Ectodermal cell (in vitro differentiated cells): ENCODE measurements around the gene FCN3.

Experiments
- H3K27ac ChIP-seq: 2 replicates; pipeline ENCODE4 v1.7.0; 2013; ENCODE audit warnings: mild to moderate bottlenecking, low read depth, low read length; ENCODE audit not compliant: insufficient read depth, poor library complexity, severe bottlenecking
- H3K27me3 ChIP-seq: 2 replicates; pipeline ENCODE4 v1.7.0; 2013; ENCODE audit warnings: mild to moderate bottlenecking, low read length; ENCODE audit not compliant: insufficient read depth, control insufficient read depth, poor library complexity, severe bottlenecking
- H3K36me3 ChIP-seq: one replicate; pipeline ENCODE4 v1.7.0; 2013; ENCODE audit warnings: low read length; ENCODE audit not compliant: control insufficient read depth, insufficient read depth
- H3K4me1 ChIP-seq: one replicate; pipeline ENCODE4 v1.7.0; 2013; ENCODE audit warnings: low read length; ENCODE audit not compliant: control insufficient read depth, insufficient read depth
- H3K4me3 ChIP-seq: 2 replicates; pipeline ENCODE4 v1.7.0; 2013; ENCODE audit warnings: low read depth, low read length, control low read depth; ENCODE audit not compliant: insufficient read depth
- H3K9me3 ChIP-seq: 2 replicates; pipeline ENCODE4 v1.7.0; 2013; ENCODE audit warnings: mild to moderate bottlenecking, low read length, moderate library complexity; ENCODE audit not compliant: control insufficient read depth
- WGBS, 2 experiments: methylation state at CpG; one replicate each; pipeline ENCODE4 v1.1.7; 2013; ENCODE audit warnings: missing lambda C conversion rate in 2 of 2; 5-methylcytosine and 5-hydroxymethylcytosine counted together

The FCN3 gene

GRCh38 chr1:27380766-27381733 is 6.4 kb upstream of the FCN3 start:
- Histone ChIP-seq H3K4me3 (no peak overlapping the region), H3K9me3 (no peaks in the 10 kb centered on the region), H3K4me1 (peaks cover 9% of the 10 kb centered on the region), H3K27ac (no peak overlapping the region), H3K36me3 (no peaks in the 10 kb centered on the region), H3K27me3 (peaks cover 23% of the 10 kb centered on the region)
- WGBS, 2 experiments = 94 to 96% methylated on average over 12 of the region's 12 CpGs

- 89 to 95% methylated on average over 4 of the region's 4 CpGs for WGBS, 2 experiments
- peaks cover 9% of the 10 kb centered on the region for H3K4me1 ChIP-seq
- H3K9me3 ChIP-seq = no peaks in the 10 kb centered on the region
- H3K36me3 ChIP-seq = no peaks in the 10 kb centered on the region
- H3K27me3 ChIP-seq = peaks cover 23% of the 10 kb centered on the region
- no peak overlapping the region for H3K4me3 ChIP-seq
- no peak overlapping the region for H3K27ac ChIP-seq
Measured at GRCh38 chr1:27380224-27380623, 5.6 kb upstream of the FCN3 start.

GRCh38 chr1:27379564-27380122 is 5.0 kb upstream of the FCN3 start:
- H3K36me3 ChIP-seq = no peaks in the 10 kb centered on the region
- no peak overlapping the region for H3K4me3 ChIP-seq
- peaks cover 9% of the 10 kb centered on the region for H3K4me1 ChIP-seq
- peaks cover 23% of the 10 kb centered on the region for H3K27me3 ChIP-seq
- no peaks in the 10 kb centered on the region for H3K9me3 ChIP-seq
- WGBS, 2 experiments = 78 to 85% methylated on average over 11 of the region's 11 CpGs
- H3K27ac ChIP-seq = no peak overlapping the region

- WGBS, 2 experiments = 87 to 88% methylated on average over 11 of the region's 12 CpGs
- H3K27me3 ChIP-seq = peaks cover 14% of the 10 kb centered on the region
- peaks cover 9% of the 10 kb centered on the region for H3K4me1 ChIP-seq
- H3K27ac ChIP-seq = no peak overlapping the region
- H3K9me3 ChIP-seq = no peaks in the 10 kb centered on the region
- no peak overlapping the region for H3K4me3 ChIP-seq
- H3K36me3 ChIP-seq = no peaks in the 10 kb centered on the region
Measured at GRCh38 chr1:27377760-27378495, 3.3 kb upstream of the FCN3 start.

- no peaks in the 10 kb centered on the region for H3K9me3 ChIP-seq
- no peaks in the 10 kb centered on the region for H3K4me1 ChIP-seq
- no peaks in the 10 kb centered on the region for H3K27me3 ChIP-seq
- WGBS, 2 experiments = 90% methylated on average over 11 of the region's 11 CpGs
- no peak overlapping the region for H3K27ac ChIP-seq
- no peak overlapping the region for H3K4me3 ChIP-seq
- no peaks in the 10 kb centered on the region for H3K36me3 ChIP-seq
Measured at GRCh38 chr1:27372808-27373690, 1.6 kb downstream of the FCN3 start.

- H3K36me3 ChIP-seq = no peaks in the 10 kb centered on the region
- H3K27ac ChIP-seq = no peak overlapping the region
- 89 to 92% methylated on average over 19 of the region's 19 CpGs for WGBS, 2 experiments
- H3K9me3 ChIP-seq = no peaks in the 10 kb centered on the region
- H3K27me3 ChIP-seq = no peaks in the 10 kb centered on the region
- H3K4me3 ChIP-seq = no peak overlapping the region
- H3K4me1 ChIP-seq = peaks cover 7% of the 10 kb centered on the region
Measured at GRCh38 chr1:27372022-27372807, 2.4 kb downstream of the FCN3 start.

GRCh38 chr1:27368869-27369582 is 5.6 kb downstream of the FCN3 start:
- H3K27ac ChIP-seq = no peak overlapping the region
- 87% methylated on average over 13 of the region's 13 CpGs for WGBS, 2 experiments
- H3K36me3 ChIP-seq = no peaks in the 10 kb centered on the region
- H3K4me1 ChIP-seq = peaks cover 25% of the 10 kb centered on the region
- no peak overlapping the region for H3K4me3 ChIP-seq
- H3K9me3 ChIP-seq = no peaks in the 10 kb centered on the region
- no peaks in the 10 kb centered on the region for H3K27me3 ChIP-seq

- Histone ChIP-seq H3K9me3 (no peaks in the 10 kb centered on the region), H3K36me3 (no peaks in the 10 kb centered on the region), H3K27me3 (no peaks in the 10 kb centered on the region), H3K27ac (peak overlapping the region; percentile 93), H3K4me3 (peak overlapping the region; percentile 60), H3K4me1 (peaks cover 32% of the 10 kb centered on the region)
- WGBS, 2 experiments = 25 to 29% methylated on average over 8 of the region's 8 CpGs
Measured at GRCh38 chr1:27367160-27367650, 7.4 kb downstream of the FCN3 start.
